PFSK-1 (cell line): Measurements from ENCODE around the gene ATAD2B.

Source experiments
- FOXP2 ChIP-seq: optimal IDR thresholded peaks from 2 replicates; pipeline ENCODE3; 2011; ENCODE audit warnings: borderline replicate concordance, control low read depth, inconsistent platforms; ENCODE audit not compliant: insufficient read depth; ENCODE audit errors: extremely low read length, extremely low read depth
- POLR2AphosphoS5 ChIP-seq: IDR thresholded peaks from 2 replicates; pipeline ENCODE4 v1.6.1; 2012; ENCODE audit warnings: low read depth, mild to moderate bottlenecking, control low read depth, low read length, moderate library complexity
- SIN3A ChIP-seq: IDR thresholded peaks from 2 replicates; pipeline ENCODE4 v1.6.1; 2012; ENCODE audit warnings: mild to moderate bottlenecking, low read length, moderate library complexity, borderline replicate concordance; ENCODE audit not compliant: insufficient read depth
- TAF1 ChIP-seq: IDR thresholded peaks from 2 replicates; pipeline ENCODE4 v1.6.1; 2012; ENCODE audit warnings: low read length, control low read depth, borderline replicate concordance; ENCODE audit not compliant: insufficient read depth
- TF ChIP-seq, protein P1 (sequence below), 2 experiments: IDR thresholded peaks; 2 replicates each; pipeline versions ENCODE4 v1.6.1 to v1.8.0; 2011 to 2012; ENCODE audit warnings: low read depth in 2 of 2, low read length in 2 of 2, control low read depth in 1 of 2, inconsistent platforms in 1 of 2, mild to moderate bottlenecking in 1 of 2, moderate library complexity in 1 of 2; ENCODE audit not compliant: insufficient read depth in 1 of 2

The ATAD2B gene

DNA sequence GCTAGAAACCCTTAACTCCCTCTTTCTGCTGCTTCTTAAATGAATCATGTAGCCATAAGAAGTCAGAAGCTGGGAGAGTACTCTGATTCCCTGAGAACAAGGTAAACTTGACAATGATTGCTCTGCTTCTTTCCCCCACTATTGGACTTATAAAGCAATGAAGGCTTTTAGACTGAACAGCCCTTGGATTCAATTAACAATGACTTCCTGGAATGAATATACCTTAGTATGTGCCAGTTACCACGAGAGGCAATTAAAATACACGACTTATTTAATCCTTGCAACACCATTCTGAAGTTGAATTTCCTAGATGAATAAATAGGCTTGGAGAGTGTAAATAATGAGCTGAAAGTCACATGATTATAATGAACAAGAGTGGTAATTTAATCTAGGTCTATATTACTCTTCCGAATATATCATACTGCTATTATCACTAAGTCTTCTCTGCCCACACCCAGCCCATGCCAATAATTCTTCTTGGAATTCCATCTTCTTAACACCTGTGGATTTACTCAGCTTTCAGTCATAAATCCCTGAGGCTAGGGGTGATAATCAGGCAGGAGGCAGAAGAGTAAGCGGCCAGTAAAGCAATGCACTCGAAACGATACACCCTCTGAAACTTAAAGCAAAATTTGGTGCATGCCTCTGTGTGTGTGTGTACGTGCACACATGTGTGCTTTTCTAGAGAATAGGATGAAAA lies 170.2 kb downstream of the ATAD2B start:
- TF ChIP-seq, protein P1, sequence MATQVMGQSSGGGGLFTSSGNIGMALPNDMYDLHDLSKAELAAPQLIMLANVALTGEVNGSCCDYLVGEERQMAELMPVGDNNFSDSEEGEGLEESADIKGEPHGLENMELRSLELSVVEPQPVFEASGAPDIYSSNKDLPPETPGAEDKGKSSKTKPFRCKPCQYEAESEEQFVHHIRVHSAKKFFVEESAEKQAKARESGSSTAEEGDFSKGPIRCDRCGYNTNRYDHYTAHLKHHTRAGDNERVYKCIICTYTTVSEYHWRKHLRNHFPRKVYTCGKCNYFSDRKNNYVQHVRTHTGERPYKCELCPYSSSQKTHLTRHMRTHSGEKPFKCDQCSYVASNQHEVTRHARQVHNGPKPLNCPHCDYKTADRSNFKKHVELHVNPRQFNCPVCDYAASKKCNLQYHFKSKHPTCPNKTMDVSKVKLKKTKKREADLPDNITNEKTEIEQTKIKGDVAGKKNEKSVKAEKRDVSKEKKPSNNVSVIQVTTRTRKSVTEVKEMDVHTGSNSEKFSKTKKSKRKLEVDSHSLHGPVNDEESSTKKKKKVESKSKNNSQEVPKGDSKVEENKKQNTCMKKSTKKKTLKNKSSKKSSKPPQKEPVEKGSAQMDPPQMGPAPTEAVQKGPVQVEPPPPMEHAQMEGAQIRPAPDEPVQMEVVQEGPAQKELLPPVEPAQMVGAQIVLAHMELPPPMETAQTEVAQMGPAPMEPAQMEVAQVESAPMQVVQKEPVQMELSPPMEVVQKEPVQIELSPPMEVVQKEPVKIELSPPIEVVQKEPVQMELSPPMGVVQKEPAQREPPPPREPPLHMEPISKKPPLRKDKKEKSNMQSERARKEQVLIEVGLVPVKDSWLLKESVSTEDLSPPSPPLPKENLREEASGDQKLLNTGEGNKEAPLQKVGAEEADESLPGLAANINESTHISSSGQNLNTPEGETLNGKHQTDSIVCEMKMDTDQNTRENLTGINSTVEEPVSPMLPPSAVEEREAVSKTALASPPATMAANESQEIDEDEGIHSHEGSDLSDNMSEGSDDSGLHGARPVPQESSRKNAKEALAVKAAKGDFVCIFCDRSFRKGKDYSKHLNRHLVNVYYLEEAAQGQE (IDR thresholded peaks at IDR 0.05; ENCODE audit: insufficient read depth in 1 of 2, low read depth in 2 of 2, low read length in 2 of 2): no peak
- TF ChIP-seq FOXP2 (no peak), TAF1 (no peak), POLR2AphosphoS5 (no peak), SIN3A (no peak)

DNA sequence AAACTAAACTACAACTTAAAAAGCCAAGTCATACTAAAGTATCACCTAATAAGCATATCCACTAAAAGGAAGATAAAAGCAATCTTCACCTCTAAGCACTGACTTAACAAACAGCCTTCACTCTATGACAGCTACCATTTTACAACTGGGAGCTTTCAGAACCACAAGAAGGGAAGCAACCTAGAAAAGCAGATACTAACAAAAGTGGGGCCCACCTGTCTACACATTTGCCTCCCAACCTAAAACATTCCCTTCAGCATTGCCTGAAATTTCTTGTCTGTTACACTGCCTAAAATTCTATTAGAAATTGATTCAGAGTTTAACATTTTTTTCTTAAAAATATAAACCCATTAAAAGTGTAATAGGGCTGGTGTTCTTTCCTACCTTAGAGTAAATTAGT lies 172.0 kb downstream of the ATAD2B start:
- no peak for TF ChIP-seq FOXP2
- TF ChIP-seq, protein P1 (IDR thresholded peaks at IDR 0.05; ENCODE audit: insufficient read depth in 1 of 2, low read depth in 2 of 2, low read length in 2 of 2): no peak

DNA sequence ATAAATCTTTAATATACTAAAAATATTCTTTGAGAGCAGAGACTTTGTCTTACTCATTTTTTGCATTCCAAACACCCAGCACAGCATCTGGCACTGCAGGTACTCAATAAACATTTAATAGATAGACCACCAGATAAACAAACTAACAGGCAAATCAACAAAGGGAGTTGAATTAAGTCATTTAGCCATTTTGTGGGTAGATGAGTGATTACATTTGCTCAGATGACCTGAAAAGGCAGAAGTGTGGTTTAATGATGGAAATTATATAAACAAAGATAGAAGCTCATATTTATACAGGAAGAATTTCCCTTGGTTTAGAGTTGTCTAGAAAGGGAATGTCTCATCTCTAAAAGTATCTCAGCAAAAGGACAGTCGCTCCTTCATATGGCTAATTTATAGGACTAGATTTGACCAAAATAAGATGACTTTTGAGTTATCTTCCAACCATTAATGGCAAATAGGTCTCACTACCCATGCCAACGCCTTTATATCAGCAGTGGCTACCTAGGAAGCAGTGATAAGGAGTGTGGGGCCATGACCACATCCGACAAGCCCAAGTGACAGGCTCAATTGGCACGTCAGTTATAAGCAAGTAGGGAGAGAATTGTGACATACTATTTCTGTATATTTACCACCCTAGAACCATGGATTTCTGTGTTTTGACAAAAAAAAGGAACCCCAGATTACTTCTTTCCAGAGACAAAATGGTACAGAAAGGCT lies 173.5 kb downstream of the ATAD2B start:
- TF ChIP-seq FOXP2: no peak
- TF ChIP-seq, protein P1 (IDR thresholded peaks at IDR 0.05; ENCODE audit: insufficient read depth in 1 of 2, low read depth in 2 of 2, low read length in 2 of 2): no peak
- no peak for TF ChIP-seq POLR2AphosphoS5
- no peak for TF ChIP-seq SIN3A
- no peak for TF ChIP-seq TAF1

DNA sequence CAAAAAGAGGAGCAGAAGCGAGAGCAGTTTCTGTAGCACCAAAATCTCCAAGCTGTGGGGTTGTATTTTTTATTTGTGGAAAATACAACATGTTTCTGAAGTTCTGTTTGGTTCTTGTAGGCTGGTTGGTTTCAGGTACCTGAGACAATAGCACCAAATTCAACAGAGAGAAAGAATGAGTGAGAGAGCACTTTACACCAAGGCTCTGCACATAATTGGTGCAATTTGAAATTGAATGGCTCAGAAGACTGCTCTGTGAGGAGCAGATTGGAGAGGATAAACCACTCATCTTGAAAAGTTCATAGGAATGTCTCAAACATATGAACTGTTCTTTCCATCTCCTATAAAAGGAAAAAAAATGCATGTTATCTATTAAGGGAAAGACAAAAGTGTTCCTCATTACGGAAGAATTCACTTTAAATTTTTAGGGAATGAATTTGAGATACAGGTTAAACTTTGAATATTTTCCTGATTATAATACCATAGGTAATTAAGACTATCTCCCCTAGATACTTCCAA lies 175.1 kb downstream of the ATAD2B start:
- TF ChIP-seq FOXP2 (no peak), TAF1 (no peak), SIN3A (no peak), POLR2AphosphoS5 (no peak)
- TF ChIP-seq, protein P1 (IDR thresholded peaks at IDR 0.05; ENCODE audit: insufficient read depth in 1 of 2, low read depth in 2 of 2, low read length in 2 of 2): no peak
